ENCODE results near the gene ALPP.
A peak's percentile ranks its signal among the peaks of the same experiment; 100 is the strongest.
"Not testable (repeated sequence)": the region's sequence is repeated elsewhere in the genome, so short reads cannot be mapped to it uniquely, and the experiment has no call there.

The ALPP gene

DNA sequence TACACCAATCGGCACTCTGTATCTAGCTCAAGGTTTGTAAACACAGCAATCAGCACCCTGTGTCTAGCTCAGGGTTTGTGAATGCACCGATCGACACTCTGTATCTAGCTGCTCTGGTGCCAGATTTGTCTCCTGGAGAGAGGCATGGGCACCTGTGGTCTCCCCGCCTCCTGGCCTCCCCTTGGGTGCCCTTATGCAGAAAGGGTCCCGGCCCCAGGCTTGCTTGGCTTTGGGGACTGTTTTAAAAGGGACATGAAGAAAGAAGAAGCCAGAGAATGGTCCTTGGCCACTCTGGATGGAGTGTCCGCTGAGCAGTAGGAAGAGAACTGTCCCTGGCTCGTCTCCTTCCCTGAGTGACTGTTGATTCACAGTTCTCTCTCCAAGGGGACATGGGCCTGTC, 11.5 kb upstream of the ALPP start:
- no peaks in the 10 kb centered on the region for H3K27me3 Mint-ChIP-seq
- H3K4me3 Mint-ChIP-seq, result no peak overlapping the region
- H3K4me1 Mint-ChIP-seq, result peaks cover 37% of the 10 kb centered on the region
- DNase-seq (no peak), ATAC-seq (no peak)
- peak overlapping the region in 1 of 2 donors; percentile 63 for H3K27ac Mint-ChIP-seq
- peaks cover 0 to 3% of the 10 kb centered on the region in 2 donors for H3K9me3 Mint-ChIP-seq

DNA sequence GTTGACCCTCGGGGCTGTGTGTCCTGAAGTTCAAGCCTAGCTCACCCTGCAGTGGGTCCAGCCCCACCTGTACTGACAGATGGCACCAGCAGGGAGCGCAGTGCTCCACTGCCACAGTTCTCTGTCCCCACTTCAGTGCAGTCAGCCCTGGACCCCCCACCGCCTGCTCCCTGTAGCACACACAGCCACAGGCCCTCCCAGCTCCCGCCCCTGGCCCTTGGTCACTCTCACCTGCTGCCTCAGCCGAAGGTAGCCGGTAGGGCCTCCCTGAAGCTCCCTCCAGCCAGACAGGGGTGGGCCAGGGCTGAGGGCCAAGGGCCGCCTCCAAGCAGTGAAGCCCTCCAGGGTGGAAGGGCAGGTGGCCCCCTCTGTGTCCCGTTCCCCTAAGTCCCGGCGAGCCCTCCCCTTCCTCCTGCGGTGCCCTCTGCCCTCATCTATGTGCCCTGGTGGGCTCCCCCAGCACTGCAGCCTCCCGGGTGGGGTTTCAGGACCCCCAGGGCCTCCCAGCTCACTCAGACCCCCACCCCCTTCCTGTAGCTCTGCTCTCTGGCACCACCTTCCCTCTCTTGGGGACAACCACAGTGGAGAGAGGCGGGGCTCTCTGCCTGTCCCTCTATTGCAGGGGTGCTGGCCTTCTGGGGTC, 10.8 kb upstream of the ALPP start:
- peaks cover 30% of the 10 kb centered on the region for H3K4me1 Mint-ChIP-seq
- no peak overlapping the region for H3K27ac Mint-ChIP-seq
- H3K27me3 Mint-ChIP-seq, result no peaks in the 10 kb centered on the region
- DNase-seq (no peak), ATAC-seq (peak; percentile 7)
- no peak overlapping the region for H3K4me3 Mint-ChIP-seq
- H3K9me3 Mint-ChIP-seq, result no peaks in the 10 kb centered on the region

DNA sequence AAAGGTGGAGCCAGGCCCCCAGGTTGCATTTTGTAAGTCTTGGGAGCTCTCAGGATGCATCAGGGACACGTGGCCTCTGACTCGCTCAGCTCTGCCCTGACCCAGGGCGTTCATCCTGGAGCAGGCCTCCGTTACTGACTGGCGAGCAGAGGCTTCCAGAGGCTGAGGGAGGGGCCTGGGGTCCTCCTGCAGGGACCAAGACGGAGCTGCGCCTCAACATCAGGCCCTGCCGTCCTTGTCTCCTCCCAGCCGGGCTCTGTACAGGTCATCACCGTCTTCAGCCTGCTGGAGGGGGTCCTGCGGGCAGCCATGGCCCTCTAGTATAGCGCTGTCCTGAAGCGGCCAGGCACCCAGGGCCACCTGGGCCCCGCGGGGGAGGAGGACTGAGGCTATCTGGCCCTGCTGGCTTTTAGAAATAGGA, 10.2 kb upstream of the ALPP start:
- H3K27me3 Mint-ChIP-seq, result no peaks in the 10 kb centered on the region
- DNase-seq (no peak), ATAC-seq (no peak)
- peaks cover 24% of the 10 kb centered on the region for H3K4me1 Mint-ChIP-seq
- no peak overlapping the region for H3K4me3 Mint-ChIP-seq
- H3K9me3 Mint-ChIP-seq, result no peaks in the 10 kb centered on the region
- H3K27ac Mint-ChIP-seq, result no peak overlapping the region

DNA sequence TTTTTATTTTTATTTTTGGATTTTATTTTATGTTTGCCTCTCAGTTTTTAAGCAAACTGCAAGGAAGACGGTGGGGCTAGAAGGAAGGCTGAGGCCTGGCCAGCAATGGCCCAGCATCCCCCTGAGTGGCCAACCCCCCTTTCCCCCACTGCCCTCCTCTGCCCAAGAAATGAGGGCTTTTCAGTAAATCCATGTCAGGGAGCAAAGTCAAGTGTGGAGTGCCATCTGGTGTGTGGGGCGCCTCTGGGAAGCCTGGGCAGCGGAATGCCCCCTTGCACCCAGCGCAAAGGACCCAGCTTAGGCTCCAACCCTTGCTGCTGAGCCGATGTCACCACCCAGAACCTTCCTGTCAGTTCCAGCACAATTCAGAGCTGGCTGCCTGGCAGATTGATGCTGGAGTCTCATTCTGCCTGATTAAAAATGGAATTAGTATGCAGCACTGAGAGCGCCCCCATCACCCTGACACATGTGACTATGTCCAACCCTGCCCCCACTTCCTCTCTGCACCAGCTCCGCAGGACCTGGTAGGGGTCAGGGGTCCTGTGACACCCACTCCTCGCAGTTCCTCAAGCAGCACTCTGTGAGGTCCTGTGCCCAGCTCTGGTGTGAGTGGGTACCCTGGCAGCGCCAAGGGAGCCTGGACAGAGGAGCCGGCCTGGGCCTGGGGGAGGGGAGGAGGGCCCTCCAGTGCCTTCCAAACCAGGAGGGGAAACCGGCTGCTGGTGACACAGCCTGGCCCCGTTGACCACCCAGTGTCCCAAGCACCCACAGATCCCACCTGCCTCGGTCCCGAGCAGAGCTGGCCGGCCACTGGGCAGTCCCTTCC, 9.2 kb upstream of the ALPP start:
- H3K27ac Mint-ChIP-seq, result no peak overlapping the region
- no peaks in the 10 kb centered on the region for H3K9me3 Mint-ChIP-seq
- DNase-seq (no peak), ATAC-seq (no peak)
- H3K4me3 Mint-ChIP-seq, result no peak overlapping the region
- no peaks in the 10 kb centered on the region for H3K27me3 Mint-ChIP-seq
- H3K4me1 Mint-ChIP-seq, result peaks cover 13% of the 10 kb centered on the region

DNA sequence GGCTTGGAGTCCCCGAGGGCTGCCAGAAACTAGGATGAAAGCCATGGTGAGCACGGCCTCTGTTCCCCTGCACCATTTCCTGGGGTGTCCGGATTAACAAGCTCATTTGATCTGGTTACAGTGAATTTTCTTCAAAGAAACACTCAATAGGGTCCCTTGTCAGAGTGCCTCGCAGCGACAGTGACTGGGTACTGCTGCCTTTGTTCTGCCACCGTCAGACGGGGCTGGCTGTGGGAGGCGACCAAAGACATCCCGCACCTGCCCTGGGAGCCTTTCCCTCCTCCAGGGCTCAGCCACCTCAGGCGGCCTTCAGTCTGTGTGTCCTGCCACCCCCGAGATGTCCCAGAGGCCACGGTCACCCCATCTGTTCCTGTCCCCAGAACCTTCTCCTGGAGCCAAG, 8.5 kb upstream of the ALPP start:
- ATAC-seq, result peak; percentile 52
- not testable (repeated sequence) for H3K4me3 Mint-ChIP-seq, DNase-seq, H3K4me1 Mint-ChIP-seq, H3K27ac Mint-ChIP-seq, H3K9me3 Mint-ChIP-seq, H3K27me3 Mint-ChIP-seq

DNA sequence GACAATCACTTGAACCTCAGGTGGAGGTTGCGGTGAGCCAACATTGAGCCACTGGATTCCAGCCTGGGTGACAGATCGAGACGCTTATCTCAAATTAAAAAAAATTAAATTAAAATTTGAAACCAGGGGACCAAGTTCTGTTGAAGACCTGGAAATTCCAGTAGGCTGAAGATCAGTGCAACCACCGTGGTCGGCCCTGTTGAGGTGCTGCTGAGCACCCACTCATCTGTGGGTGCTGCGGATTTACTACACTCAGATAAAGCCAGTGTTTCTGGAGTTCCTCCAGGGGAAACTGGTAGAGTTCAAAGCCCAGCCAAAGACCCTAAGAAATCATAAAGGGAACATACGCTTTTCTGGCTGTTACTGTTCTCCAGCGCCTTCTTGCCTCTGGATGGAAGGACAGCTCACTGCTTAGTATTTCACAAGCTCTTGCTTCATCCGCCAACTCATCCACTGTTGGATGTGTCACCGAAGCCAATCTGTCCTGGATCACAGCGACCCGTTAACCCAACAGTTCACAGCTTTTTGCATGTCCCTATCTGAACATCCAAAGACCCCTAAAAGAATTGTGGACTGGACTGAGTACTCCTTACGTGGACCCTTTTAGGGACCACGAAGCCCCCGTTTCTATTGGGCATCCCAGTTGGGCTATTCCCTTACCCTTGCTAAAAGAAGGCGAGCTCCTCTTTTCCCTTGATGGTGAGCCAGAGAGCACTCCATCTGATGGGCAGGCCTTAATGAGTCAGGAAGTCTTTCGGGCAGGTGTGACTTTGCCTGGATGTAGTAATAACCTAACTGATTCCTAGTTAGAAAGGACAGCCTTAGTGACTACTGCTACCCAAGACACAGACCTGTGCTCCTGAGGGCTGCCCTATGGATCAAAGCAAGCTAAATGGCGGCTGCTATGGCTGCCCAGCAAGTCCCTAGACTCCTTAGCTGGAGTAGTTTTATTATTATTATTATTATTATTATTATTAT, 6.0 kb upstream of the ALPP start:
- ATAC-seq, result no peak

DNA sequence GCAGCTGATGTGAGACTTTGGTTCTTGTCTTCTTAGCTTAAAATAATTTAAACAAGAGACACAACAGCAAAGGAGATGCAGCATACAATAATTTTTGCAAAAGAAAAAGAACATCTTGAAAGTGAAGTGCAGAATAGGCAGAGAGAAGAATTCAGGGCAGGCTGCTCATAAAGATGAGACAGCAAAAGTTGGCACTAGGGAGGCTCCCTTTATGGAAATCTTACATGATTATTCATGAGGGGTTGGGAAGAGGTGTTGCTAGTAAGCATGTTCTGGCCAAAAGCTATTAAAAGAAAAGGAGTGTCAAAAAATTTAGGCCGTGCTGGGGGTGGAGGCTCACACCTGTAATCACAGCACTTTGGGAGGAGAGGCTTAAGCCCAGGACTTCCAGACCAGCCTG, 4.2 kb upstream of the ALPP start:
- Mint-ChIP-seq H3K27ac (peak overlapping the region in 1 of 2 donors; percentile 8), H3K27me3 (peaks cover under 1% of the 10 kb centered on the region), H3K4me1 (no peaks in the 10 kb centered on the region), H3K4me3 (no peak overlapping the region), H3K9me3 (no peaks in the 10 kb centered on the region)
- no peak for ATAC-seq
- no peak for DNase-seq

More for the DNA sequence above, 6.0 kb upstream of the ALPP start:
- DNase-seq, result no peak
- no peak overlapping the region for H3K4me3 Mint-ChIP-seq
- no peaks in the 10 kb centered on the region for H3K9me3 Mint-ChIP-seq
- no peaks in the 10 kb centered on the region for H3K4me1 Mint-ChIP-seq
- H3K27ac Mint-ChIP-seq, result no peak overlapping the region
- no peaks in the 10 kb centered on the region for H3K27me3 Mint-ChIP-seq

DNA sequence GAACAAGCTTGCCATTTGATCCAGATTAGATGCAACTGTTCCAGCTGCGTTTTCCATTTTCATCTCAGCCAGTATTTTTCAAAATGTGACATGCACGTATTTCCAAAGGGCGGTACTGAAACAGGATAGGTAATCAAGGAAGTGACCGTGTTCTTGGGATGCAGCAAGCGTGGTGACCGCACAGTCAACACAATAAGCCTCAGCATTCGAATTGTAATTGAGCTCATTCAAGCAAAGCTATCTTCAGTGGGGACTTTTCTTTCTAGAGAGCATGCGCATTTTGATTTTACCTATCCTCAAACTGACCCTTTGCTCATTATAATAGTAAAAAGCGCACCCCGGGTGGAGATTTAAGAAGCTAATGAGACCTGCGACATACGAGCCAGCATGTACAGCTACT, 3.4 kb upstream of the ALPP start:
- H3K27ac Mint-ChIP-seq, result no peak overlapping the region
- no peaks in the 10 kb centered on the region for H3K4me1 Mint-ChIP-seq
- ATAC-seq (no peak), DNase-seq (no peak)
- no peaks in the 10 kb centered on the region for H3K9me3 Mint-ChIP-seq
- no peak overlapping the region for H3K4me3 Mint-ChIP-seq
- peaks cover 8% of the 10 kb centered on the region for H3K27me3 Mint-ChIP-seq

DNA sequence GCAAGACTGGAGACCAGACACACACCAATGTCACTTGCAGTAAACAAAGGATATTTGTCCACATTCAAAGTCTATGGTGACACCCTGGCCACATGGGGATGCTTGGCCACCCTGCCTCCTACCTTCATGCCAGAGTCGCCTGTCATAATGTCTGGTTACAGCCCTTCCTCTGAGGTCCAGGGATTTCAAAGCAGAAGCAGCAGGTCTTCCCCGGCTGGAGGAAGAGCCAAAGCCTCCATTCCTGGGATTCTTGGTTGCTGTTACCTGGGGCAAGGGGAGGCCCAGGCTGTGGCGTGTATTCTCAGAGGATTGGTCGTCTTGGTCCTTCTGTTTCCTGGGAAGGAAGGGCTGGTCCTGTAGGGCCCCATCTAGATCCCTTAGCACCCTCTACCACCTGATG, 2.3 kb upstream of the ALPP start:
- H3K4me3 Mint-ChIP-seq, result no peak overlapping the region
- peaks cover 8% of the 10 kb centered on the region for H3K27me3 Mint-ChIP-seq
- DNase-seq (no peak), ATAC-seq (no peak)
- no peaks in the 10 kb centered on the region for H3K9me3 Mint-ChIP-seq
- H3K4me1 Mint-ChIP-seq, result peaks cover 2% of the 10 kb centered on the region
- H3K27ac Mint-ChIP-seq, result no peak overlapping the region

DNA sequence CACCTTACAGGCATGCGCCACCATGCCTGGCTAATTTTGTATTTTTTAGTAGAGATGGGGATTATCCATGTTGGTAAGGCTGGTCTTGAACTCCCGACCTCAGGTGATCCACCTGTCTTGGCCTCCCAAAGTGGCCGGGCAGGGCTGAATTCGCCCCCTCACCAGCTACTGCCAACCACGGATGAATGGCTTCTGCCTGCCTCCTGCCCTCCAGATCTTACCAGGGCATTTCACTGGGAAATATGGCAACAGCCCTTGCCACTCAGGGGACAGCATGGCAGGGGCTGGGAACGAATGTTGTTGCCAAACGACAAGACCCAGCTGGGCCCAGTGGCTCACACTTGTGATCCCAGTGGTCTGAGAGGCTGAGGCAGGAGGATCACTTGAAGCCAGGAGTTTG, 1.8 kb upstream of the ALPP start:
- ATAC-seq (no peak), DNase-seq (no peak)
- H3K4me3 Mint-ChIP-seq, result no peak overlapping the region
- no peaks in the 10 kb centered on the region for H3K9me3 Mint-ChIP-seq
- H3K27me3 Mint-ChIP-seq, result peaks cover 12% of the 10 kb centered on the region
- no peak overlapping the region for H3K27ac Mint-ChIP-seq
- peaks cover 6% of the 10 kb centered on the region for H3K4me1 Mint-ChIP-seq

DNA sequence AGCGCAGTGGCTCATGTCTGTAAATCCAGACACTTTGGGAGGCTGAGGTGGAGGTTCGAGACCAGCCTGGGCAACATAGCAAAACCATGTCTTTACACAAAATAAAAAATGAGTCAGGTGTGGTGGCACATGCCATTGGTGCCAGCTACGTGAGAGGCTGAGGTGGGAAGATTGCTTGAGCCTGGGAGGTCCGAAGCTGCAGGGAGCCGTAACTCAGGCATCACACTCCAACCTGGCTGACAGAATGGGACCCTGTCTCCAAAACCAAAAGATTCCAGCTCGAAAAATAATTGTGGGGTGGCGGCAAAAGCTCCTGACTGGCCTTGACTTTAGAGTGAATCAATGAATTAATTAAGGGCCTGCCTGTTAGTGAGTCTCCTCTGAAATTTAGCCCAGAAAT, 1.2 kb upstream of the ALPP start:
- no peak overlapping the region for H3K27ac Mint-ChIP-seq
- DNase-seq (no peak), ATAC-seq (no peak)
- peaks cover 18% of the 10 kb centered on the region for H3K27me3 Mint-ChIP-seq
- H3K9me3 Mint-ChIP-seq, result no peaks in the 10 kb centered on the region
- H3K4me3 Mint-ChIP-seq, result no peak overlapping the region
- H3K4me1 Mint-ChIP-seq, result peaks cover 10% of the 10 kb centered on the region

DNA sequence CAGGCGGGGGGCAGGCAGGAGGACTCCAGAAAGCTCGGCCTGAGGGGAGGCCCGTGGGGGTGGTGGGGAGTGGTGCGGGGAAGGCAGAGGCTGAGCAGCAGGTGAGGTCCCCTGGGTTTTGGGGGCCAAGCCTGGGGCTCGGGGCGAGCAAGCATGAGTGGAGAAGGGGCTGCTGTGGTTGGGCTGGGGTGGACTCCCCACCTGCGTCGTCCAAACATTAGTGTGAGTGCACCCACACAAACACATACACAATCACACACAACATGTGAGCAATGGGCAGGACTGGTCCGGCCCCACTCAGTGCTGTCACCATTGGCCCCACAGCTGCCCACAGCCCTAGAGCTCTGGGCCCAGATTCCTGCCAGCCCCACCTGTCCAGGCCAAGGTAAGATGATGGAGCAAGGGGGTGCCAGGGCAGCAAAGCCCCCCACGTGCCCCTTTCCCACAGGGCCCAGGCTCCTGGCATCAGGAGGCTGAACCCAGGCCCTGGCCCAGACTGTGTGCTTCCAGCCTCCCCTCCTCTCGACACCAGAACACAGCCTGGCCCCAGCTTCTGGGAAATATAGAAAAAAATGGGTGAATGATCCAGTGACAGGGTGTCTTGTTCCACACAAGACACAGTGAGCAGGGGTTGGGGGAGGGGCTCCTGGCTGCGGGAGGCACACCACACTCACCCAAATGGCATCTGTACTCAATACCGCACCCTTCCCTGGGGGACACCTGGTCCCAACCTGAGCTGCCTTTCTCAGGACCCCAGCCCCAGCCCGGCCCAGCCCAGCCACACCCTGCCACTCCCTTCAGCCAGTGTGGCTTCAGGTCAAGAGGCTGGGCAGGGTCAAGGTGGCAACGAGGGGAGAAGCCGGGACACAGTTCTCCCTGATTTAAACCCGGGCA, 463 bp upstream of the ALPP start:
- H3K4me3 Mint-ChIP-seq, result no peak overlapping the region
- H3K4me1 Mint-ChIP-seq, result peaks cover 10% of the 10 kb centered on the region
- no peak for DNase-seq

DNA sequence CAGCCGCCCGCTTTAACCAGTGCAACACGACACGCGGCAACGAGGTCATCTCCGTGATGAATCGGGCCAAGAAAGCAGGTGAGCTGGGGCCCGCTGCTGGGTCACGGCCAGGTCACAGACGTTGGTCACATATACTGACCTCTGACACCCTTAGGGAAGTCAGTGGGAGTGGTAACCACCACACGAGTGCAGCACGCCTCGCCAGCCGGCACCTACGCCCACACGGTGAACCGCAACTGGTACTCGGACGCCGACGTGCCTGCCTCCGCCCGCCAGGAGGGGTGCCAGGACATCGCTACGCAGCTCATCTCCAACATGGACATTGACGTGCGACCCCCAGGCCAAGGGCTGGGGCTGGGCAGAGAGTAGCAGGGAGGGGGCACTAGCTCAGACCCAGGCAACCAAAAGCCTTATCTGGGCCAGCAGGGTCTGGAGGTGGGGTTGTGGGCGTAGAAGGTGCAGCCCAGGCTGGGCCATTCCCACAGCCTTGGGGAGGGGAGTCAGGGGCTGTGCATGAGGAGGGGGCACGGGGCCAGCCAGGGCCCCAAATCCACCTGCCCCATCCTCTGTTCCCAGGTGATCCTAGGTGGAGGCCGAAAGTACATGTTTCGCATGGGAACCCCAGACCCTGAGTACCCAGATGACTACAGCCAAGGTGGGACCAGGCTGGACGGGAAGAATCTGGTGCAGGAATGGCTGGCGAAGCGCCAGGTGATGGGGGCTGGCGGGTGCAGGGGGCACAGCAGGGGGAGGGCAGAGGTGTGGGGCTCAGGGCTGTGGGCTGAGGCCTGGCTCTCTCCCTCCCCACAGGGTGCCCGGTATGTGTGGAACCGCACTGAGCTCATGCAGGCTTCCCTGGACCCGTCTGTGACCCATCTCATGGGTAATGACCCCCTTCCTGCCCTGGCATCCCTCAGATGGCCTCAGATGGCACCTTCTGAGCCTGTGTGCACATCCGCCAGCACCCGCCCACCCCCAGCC, 1.3 kb downstream of the ALPP start:
- H3K27ac Mint-ChIP-seq, H3K4me1 Mint-ChIP-seq, H3K9me3 Mint-ChIP-seq, H3K4me3 Mint-ChIP-seq, DNase-seq, ATAC-seq: not testable (repeated sequence)
- H3K27me3 Mint-ChIP-seq, result peaks cover 43% of the 10 kb centered on the region

More for the DNA sequence above, 463 bp upstream of the ALPP start:
- Mint-ChIP-seq H3K27ac (peak overlapping the region in 1 of 2 donors; percentile 34), H3K27me3 (peaks cover 26% of the 10 kb centered on the region), H3K9me3 (no peaks in the 10 kb centered on the region)
- no peak for ATAC-seq

Measured in stimulated activated naive CD8-positive, alpha-beta T cell treated with anti-CD3 and anti-CD28 coated beads, Interleukin-15, amount 100 ng/mL, for 72 hours (primary cell).